T-helper 2 cell treated with Interferon-gamma antibody and Interleukin-4, amounts not matched to agents 100 ng/mL and 5 ng/mL, for 36 hours (primary cell): ENCODE data around the gene RGL1. TPM values are rescaled to one million over a fixed set of nuclear protein-coding genes. Genes with fewer than 3 reads are reported as not detected.

ENCODE experiments used
- intact Hi-C: fragments of 100-400 bp; cut with micrococcal nuclease; formaldehyde crosslinking; loops from one replicate; pipeline ENCODE4 v1.15.1; 2023
- total RNA-seq: library from RNA; stranded (reverse); gene quantifications from 2 replicates; pipeline ENCODE4 v1.2.3, GENCODE V29; 2022

The RGL1 gene
- total RNA-seq, 1 donor from 2014 or later, result 2.7 TPM

GRCh38 chr1:183914276-183914675, 109.4 kb downstream of the RGL1 start:
- intact Hi-C loops, result loop anchor here (10.0 kb wide), 1 partner anchor 311 kb away; no protein-coding TSS in a partner anchor

GRCh38 chr1:183914891-183915290, 110.0 kb downstream of the RGL1 start:
- intact Hi-C loops, result loop anchor here (5.0 to 10.0 kb wide), 2 partner anchors 137 to 310 kb away; partner anchors contain the start of gene TSEN15

GRCh38 chr1:183915625-183916510, 110.9 kb downstream of the RGL1 start:
- intact Hi-C loops, result loop anchor here (1.0 to 10.0 kb wide), 10 partner anchors 40 to 635 kb away; partner anchors contain the start of genes RGL1 and TSEN15

GRCh38 chr1:183916574-183916973, 111.7 kb downstream of the RGL1 start:
- intact Hi-C loops, result loop anchor here (1.0 to 10.0 kb wide), 10 partner anchors 40 to 635 kb away; partner anchors contain the start of genes RGL1 and TSEN15

GRCh38 chr1:183918589-183918988, 113.7 kb downstream of the RGL1 start:
- intact Hi-C loops, result loop anchor here (5.0 to 10.0 kb wide), 2 partner anchors 134 to 306 kb away; partner anchors contain the start of gene TSEN15

GRCh38 chr1:183920651-183921050, 115.7 kb downstream of the RGL1 start:
- intact Hi-C loops, result no loop called here

GRCh38 chr1:183922197-183922596, 117.3 kb downstream of the RGL1 start:
- intact Hi-C loops, result no loop called here

- intact Hi-C loops, result no loop called here
Measured at GRCh38 chr1:183925947-183926346, 121.0 kb downstream of the RGL1 start.

- intact Hi-C loops, result no loop called here
Measured at GRCh38 chr1:183926983-183927382, 122.1 kb downstream of the RGL1 start.

GRCh38 chr1:183931646-183932271, 126.8 kb downstream of the RGL1 start:
- intact Hi-C loops, result no loop called here

- intact Hi-C loops, result no loop called here
Measured at GRCh38 chr1:183932412-183932811, 127.5 kb downstream of the RGL1 start.

GRCh38 chr1:183933528-183934179, 128.7 kb downstream of the RGL1 start:
- intact Hi-C loops, result no loop called here

GRCh38 chr1:183934314-183934713, 129.4 kb downstream of the RGL1 start:
- intact Hi-C loops, result no loop called here

GRCh38 chr1:183936009-183936408, 131.1 kb downstream of the RGL1 start:
- intact Hi-C loops, result no loop called here

GRCh38 chr1:183936791-183937190, 131.9 kb downstream of the RGL1 start:
- intact Hi-C loops, result no loop called here

- intact Hi-C loops, result no loop called here
Measured at GRCh38 chr1:183937611-183938010, 132.7 kb downstream of the RGL1 start.

GRCh38 chr1:183941001-183941400, 136.1 kb downstream of the RGL1 start:
- intact Hi-C loops, result no loop called here

GRCh38 chr1:183942933-183943693, 138.2 kb downstream of the RGL1 start:
- intact Hi-C loops, result no loop called here

GRCh38 chr1:183945428-183946319, 140.8 kb downstream of the RGL1 start:
- intact Hi-C loops, result no loop called here

- intact Hi-C loops, result no loop called here
Measured at GRCh38 chr1:183946320-183946613, 141.3 kb downstream of the RGL1 start.
